Gastrocnemius medialis (tissue), 4 donors: ENCODE results near the gene ATXN7.

Source experiments
- CTCF ChIP-seq, 5 experiments: fragments of 450-650 bp in 3 of 5; fragments of 200-600 bp in 2 of 5; sonication (generic) in 2 of 5; IDR thresholded peaks in 4 of 5; conservative IDR thresholded peaks in 1 of 5; 1 replicate in 4 of 5; 2 replicates in 1 of 5; pipeline ENCODE4 v1.5.1; 2016 to 2019; ENCODE audit warnings: antibody characterized with exemption in 5 of 5, mild to moderate bottlenecking in 3 of 5, moderate library complexity in 3 of 5
- POLR2A ChIP-seq, 2 donors: fragments of 450-650 bp; IDR thresholded peaks; one replicate each; pipeline ENCODE4 v1.6.1; 2017; ENCODE audit warnings: antibody characterized with exemption in 2 of 2, mild to moderate bottlenecking in 2 of 2, moderate library complexity in 2 of 2

DNA sequence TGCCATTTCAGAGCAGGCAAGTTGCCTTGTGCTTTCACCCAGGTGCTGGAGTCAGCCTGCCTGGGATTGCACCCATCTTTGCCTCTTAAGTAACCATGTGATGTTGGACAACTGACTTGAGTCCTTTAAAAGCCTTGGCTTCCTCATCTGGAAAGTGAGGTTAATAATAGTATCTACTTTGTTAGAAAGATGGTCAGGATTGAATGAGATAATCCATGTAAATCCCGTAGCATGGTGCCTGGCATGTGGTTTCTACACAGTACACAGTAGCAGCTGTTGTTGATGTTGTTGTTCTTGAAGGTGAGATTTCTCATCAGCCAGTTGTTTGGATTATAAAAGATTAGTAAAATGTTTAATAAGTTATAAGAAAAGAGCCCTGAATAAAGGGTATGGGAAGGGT is 110.8 kb downstream of the ATXN7 start:
- TF ChIP-seq POLR2A (IDR thresholded peaks at IDR 0.05) (no peak), CTCF (IDR thresholded peaks at IDR 0.05 in 4 of 5, conservative IDR thresholded peaks at IDR 0.05 in 1 of 5) (no peak)
